ENCODE measurements around the gene CTSV. TPM values are rescaled to one million over a fixed set of nuclear protein-coding genes. Genes with fewer than 3 reads are reported as not detected.

CTSV gene
- total RNA-seq = 0.82 TPM in 1 of 2 replicates, not detected in the other

DNA sequence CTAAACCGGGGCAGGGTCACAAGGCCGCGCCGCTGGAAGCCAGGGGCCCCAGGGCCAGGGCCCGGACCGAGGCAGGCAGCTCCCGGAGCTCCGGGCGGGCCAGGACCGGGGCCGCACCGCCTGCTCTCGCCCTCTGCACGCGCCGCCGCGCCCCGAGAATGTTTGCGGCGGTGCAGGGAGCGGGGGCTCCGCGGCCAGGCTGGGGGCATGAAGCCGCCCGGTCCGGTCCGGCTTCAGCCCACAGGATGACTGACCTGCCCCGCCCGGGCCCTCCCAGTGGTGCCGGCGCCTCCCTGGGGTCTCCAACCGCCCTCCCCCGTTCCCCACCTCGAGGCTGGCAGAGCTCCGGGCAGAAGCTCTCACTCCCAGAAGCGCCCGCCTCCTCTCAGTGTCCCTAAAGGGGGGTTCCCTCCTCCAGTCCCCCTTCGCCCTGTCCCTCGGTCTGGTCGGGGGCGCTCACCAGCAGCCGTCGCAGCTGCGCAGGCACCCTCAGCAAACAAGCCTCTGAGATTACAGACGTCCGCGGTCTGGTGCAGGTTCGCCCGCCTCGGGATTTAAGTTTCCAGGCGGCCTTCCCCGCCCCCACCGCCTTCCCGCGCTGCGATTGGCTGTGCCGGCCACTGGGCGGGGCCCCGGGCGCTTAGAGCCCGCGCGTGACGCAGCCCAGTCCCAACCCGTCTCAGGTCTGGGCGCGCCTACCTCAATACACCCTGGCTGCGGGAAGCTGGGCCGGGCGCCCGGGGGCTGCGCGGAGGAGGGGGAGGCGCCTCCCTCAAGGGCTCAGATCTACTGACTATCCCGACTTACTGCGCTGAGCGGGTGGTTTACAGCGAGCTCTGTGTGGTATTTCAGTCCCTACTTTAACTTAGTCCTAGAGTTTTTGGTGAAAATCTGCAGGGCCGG, at the start of gene CTSV:
Gene CTSV (minus strand): TSS at position 532 of the 903 bp plus-strand sequence. CDS start 1,099 bp downstream, outside the sequence.

Other genes starting within 250 kb of the CTSV start
- 0.94 and 6.5 TPM in 2 replicates for gene ZNF782, start 184.6 kb downstream of the CTSV start, total RNA-seq
- not detected in 2 replicates for gene NUTM2G, start 110.3 kb downstream of the CTSV start, total RNA-seq